ENCODE measurements around the gene ADCK2.
"Not testable (repeated sequence)": the region's sequence is repeated elsewhere in the genome, so short reads cannot be mapped to it uniquely, and the experiment has no call there.

DNA sequence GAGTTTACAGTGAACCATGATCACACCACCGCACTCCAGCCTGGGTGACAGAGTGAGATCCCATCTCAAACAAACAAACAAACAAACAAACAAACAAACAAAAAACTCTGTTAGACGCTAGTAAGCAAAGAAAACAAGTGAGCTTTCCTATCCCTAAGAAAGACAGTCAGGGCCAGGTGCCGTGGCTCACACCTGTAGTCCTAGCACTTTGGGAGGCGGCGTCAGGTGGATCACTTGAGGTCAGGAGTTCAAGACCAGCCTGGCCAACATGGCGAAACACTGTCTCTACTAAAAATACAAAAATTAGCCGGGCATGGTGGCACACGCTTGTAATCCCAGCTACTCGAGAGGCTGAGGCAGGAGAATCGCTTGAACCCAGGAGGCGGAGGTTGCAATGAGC is 4.2 kb downstream of the ADCK2 start:
- TF ChIP-seq, protein P1, sequence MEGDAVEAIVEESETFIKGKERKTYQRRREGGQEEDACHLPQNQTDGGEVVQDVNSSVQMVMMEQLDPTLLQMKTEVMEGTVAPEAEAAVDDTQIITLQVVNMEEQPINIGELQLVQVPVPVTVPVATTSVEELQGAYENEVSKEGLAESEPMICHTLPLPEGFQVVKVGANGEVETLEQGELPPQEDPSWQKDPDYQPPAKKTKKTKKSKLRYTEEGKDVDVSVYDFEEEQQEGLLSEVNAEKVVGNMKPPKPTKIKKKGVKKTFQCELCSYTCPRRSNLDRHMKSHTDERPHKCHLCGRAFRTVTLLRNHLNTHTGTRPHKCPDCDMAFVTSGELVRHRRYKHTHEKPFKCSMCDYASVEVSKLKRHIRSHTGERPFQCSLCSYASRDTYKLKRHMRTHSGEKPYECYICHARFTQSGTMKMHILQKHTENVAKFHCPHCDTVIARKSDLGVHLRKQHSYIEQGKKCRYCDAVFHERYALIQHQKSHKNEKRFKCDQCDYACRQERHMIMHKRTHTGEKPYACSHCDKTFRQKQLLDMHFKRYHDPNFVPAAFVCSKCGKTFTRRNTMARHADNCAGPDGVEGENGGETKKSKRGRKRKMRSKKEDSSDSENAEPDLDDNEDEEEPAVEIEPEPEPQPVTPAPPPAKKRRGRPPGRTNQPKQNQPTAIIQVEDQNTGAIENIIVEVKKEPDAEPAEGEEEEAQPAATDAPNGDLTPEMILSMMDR (optimal IDR thresholded peaks at IDR 0.05 in 1 of 3, IDR thresholded peaks at IDR 0.05 in 1 of 3, conservative IDR thresholded peaks at IDR 0.05 in 1 of 3; ENCODE audit: extremely low read depth in 1 of 3, insufficient read depth in 2 of 3, low read length in 3 of 3), result not testable (repeated sequence)
- not testable (repeated sequence) for TF ChIP-seq EZH2 (IDR thresholded peaks at IDR 0.05; ENCODE audit: low read length)

Measured in keratinocyte (primary cell).